GM12878 (cell line): ENCODE measurements around the gene DNAAF2. TPM values are rescaled to one million over a fixed set of nuclear protein-coding genes. Genes with fewer than 3 reads are reported as not detected.

Source experiments
- BRCA1 ChIP-seq: IDR thresholded peaks from 2 replicates; pipeline ENCODE4 v1.6.1; 2011; ENCODE audit warnings: low read depth, low read length, improper control_type of control experiment
- CBX3 ChIP-seq: fragments of 200-600 bp; sonication (generic); IDR thresholded peaks from 2 replicates; pipeline ENCODE4 v1.6.1; 2016; ENCODE audit warnings: low read depth, borderline replicate concordance
- CEBPB ChIP-seq, 2 experiments: fragments of 150-350 bp in 1 of 2; IDR thresholded peaks; 2 replicates each; pipeline ENCODE4 v1.6.1; 2012 to 2014; ENCODE audit warnings: low read depth in 2 of 2, low read length in 2 of 2, borderline replicate concordance in 1 of 2, inconsistent platforms in 1 of 2
- DPF2 ChIP-seq: fragments of 450-650 bp; IDR thresholded peaks from 2 replicates; pipeline ENCODE4 v1.6.1; 2017; ENCODE audit warnings: mild to moderate bottlenecking
- EP300 ChIP-seq, 2 experiments: fragments of 150-350 bp in 1 of 2; IDR thresholded peaks; 2 replicates each; pipeline ENCODE4 v1.6.1; 2011 to 2012; ENCODE audit warnings: low read depth in 2 of 2, low read length in 2 of 2, borderline replicate concordance in 1 of 2, improper control_type of control experiment in 1 of 2, inconsistent platforms in 1 of 2; ENCODE audit not compliant: control insufficient read depth in 1 of 2
- EZH2 ChIP-seq: IDR thresholded peaks from 2 replicates; pipeline ENCODE4 v1.6.1; 2012; ENCODE audit warnings: low read depth, mild to moderate bottlenecking, control low read depth, inconsistent platforms, low read length, borderline replicate concordance; ENCODE audit not compliant: control insufficient read depth
- HDAC2 ChIP-seq: fragments of 200-600 bp; sonication (generic); IDR thresholded peaks from 2 replicates; pipeline ENCODE4 v1.6.1; 2017
- IKZF2 ChIP-seq, 2 experiments: fragments of 450-650 bp; IDR thresholded peaks; 2 replicates each; pipeline ENCODE4 v1.6.1; 2017; ENCODE audit warnings: mild to moderate bottlenecking in 2 of 2, moderate library complexity in 2 of 2
- MXI1 ChIP-seq: fragments of 150-350 bp; IDR thresholded peaks from 2 replicates; pipeline ENCODE4 v1.6.1; 2011; ENCODE audit warnings: low read depth, mild to moderate bottlenecking, inconsistent platforms, low read length, improper control_type of control experiment
- PAX5 ChIP-seq: IDR thresholded peaks from 2 replicates; pipeline ENCODE4 v1.6.1; 2011; ENCODE audit warnings: low read depth, low read length, borderline replicate concordance
- SMAD1 ChIP-seq: fragments of 450-650 bp; IDR thresholded peaks from 2 replicates; pipeline ENCODE4 v1.6.1; 2018; ENCODE audit warnings: mild to moderate bottlenecking, low read depth; ENCODE audit not compliant: partially characterized antibody
- SMAD5 ChIP-seq: IDR thresholded peaks from 2 replicates; pipeline ENCODE4 v1.6.1; 2016; ENCODE audit warnings: antibody characterized with exemption, low read depth
- SMC3 ChIP-seq: IDR thresholded peaks from 2 replicates; pipeline ENCODE4 v1.6.1; 2011; ENCODE audit warnings: low read length, improper control_type of control experiment, borderline replicate concordance
- SRF ChIP-seq, 2 experiments: IDR thresholded peaks; 2 replicates each; pipeline ENCODE4 v1.6.1; 2011; ENCODE audit warnings: low read depth in 2 of 2, low read length in 2 of 2, mild to moderate bottlenecking in 1 of 2, moderate library complexity in 1 of 2
- TBL1XR1 ChIP-seq: IDR thresholded peaks from 2 replicates; pipeline ENCODE4 v1.6.1; 2012; ENCODE audit warnings: low read depth, low read length, improper control_type of control experiment
- YY1 ChIP-seq: IDR thresholded peaks from 2 replicates; pipeline ENCODE4 v1.6.1; 2011; ENCODE audit warnings: low read depth, mild to moderate bottlenecking, low read length
- ZNF217 ChIP-seq: fragments of 450-650 bp; IDR thresholded peaks from 2 replicates; pipeline ENCODE4 v1.6.1; 2017; ENCODE audit warnings: antibody characterized with exemption, mild to moderate bottlenecking
- polyA plus RNA-seq, 11 experiments: library from polyadenylated mRNA; depleted of rRNA in 4 of 11; unstranded in 6 of 11; stranded (reverse) in 5 of 11; fragments of >200 nt; fragmentation: Nextera tagmentation in 4 of 11; fragmentation: Illumina TruSeq in 1 of 11; extraction: Ambion mirVana in 4 of 11; extraction: Trizol in 1 of 11; gene quantifications; 1 replicate in 1 of 11; 2 replicates in 10 of 11; pipeline versions ENCODE4 v1.2.1 to v1.2.3, GENCODE V29; 2011 to 2016; ENCODE audit warnings: inconsistent platforms in 2 of 11, missing spikeins in 2 of 11, low read depth in 1 of 11
- total RNA-seq, 4 experiments: library from RNA; depleted of rRNA in 3 of 4; stranded (reverse); fragments of >200 nt in 3 of 4; fragmentation: Illumina TruSeq in 1 of 4; extraction: Trizol in 1 of 4; gene quantifications; 2 replicates each; pipeline versions ENCODE4 v1.2.1 to v1.2.3, GENCODE V29; 2013 to 2021
- TF ChIP-seq, protein P1 (sequence below): IDR thresholded peaks from 2 replicates; pipeline ENCODE4 v1.6.1; 2012; ENCODE audit warnings: low read depth, low read length, improper control_type of control experiment
- TF ChIP-seq, protein P2 (sequence below), 3 experiments: IDR thresholded peaks in 2 of 3; conservative IDR thresholded peaks in 1 of 3; 2 replicates each; pipeline ENCODE4 v1.5.1; 2011; ENCODE audit warnings: low read depth in 3 of 3, low read length in 3 of 3, mild to moderate bottlenecking in 3 of 3, control low read depth in 2 of 3, moderate library complexity in 2 of 3, inconsistent platforms in 1 of 3, mixed read lengths in 1 of 3; ENCODE audit not compliant: control insufficient read depth in 2 of 3, insufficient read depth in 1 of 3; ENCODE audit errors: extremely low read depth in 1 of 3
- TF ChIP-seq, protein P3 (sequence below): IDR thresholded peaks from 2 replicates; pipeline ENCODE4 v1.6.1; 2012; ENCODE audit warnings: improper control_type of control experiment, low read depth, low read length; ENCODE audit not compliant: insufficient replicate concordance

Gene DNAAF2
- total and polyA plus RNA-seq, 10 of the 15 experiments (the other 5 are each of a cell fraction or from before 2014, with no cell fraction given): 5.7 to 24.7 (median 10.8) TPM

DNA sequence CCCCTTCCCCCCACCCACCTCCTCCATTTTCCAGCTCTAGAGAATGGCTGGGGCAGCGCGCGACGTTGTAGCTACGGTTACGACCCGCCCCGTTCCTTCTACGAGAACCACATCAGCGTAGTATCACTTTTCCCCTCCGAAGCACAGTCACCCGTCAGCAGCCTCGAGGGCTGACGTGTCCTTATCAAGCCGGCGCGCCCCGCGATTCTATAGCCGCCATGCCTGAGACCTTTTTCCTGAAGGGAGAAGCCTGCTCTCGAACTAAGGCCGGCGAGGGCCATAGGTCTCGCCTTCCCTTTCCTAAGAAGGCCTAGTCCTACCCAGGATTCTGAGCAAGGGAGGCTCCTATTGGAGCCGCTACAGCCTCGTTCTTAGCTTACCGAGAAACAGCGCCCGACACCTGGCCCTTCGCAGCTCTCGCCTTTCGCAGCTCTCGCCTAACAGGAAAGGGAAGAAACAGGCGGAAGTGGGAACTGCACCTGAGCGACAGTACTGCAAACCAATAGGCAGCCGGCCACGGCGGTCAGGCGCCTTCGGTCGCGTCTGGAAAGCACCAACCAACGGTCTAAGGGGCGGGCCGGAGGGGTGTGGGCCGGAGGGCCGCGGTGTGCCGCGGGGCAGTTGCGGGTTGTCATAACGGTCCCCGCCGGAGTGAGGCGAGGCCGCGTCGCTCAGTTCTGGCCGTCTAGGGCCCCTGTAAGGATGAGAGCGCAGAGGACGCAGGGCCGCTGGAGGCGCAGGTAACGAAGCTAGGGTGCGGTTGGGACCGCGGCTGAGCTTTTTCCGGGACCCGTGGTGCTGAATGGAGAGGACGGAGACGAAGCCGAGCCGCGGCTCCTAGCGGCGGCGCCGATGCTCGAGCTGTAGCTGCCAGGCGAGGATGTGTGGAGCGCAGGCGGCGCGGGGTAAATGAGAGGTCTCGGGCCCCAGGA is 14.6 kb downstream of the DNAAF2 start, which contains the start of the genes MGAT2 and RPL36AL (continued):
- TF ChIP-seq, protein P1, sequence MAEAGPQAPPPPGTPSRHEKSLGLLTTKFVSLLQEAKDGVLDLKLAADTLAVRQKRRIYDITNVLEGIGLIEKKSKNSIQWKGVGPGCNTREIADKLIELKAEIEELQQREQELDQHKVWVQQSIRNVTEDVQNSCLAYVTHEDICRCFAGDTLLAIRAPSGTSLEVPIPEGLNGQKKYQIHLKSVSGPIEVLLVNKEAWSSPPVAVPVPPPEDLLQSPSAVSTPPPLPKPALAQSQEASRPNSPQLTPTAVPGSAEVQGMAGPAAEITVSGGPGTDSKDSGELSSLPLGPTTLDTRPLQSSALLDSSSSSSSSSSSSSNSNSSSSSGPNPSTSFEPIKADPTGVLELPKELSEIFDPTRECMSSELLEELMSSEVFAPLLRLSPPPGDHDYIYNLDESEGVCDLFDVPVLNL: no peak
- no peak for TF ChIP-seq CEBPB (IDR thresholded peaks at IDR 0.05; ENCODE audit: borderline replicate concordance in 1 of 2, low read depth in 2 of 2, low read length in 2 of 2)
- 0 out of 4 replicates have a peak, but pooled peaks of 1 of the 2 experiments have one; percentile 32 for TF ChIP-seq SRF (IDR thresholded peaks at IDR 0.05; ENCODE audit: low read depth in 2 of 2, low read length in 2 of 2)
- TF ChIP-seq MXI1: peak; percentile 57
- TF ChIP-seq SMAD5: peak; percentile 95
- no peak for TF ChIP-seq SMC3
- peak; percentile 39 to 42; a peak in 2 of 4 replicates for TF ChIP-seq IKZF2 (IDR thresholded peaks at IDR 0.05)
- TF ChIP-seq EZH2: no peak
- TF ChIP-seq EP300 (IDR thresholded peaks at IDR 0.05; ENCODE audit: borderline replicate concordance in 1 of 2, control insufficient read depth in 1 of 2, low read depth in 2 of 2, low read length in 2 of 2): no peak; a peak in 1 of 4 replicates
- 0 out of 2 replicates have a peak, but pooled peaks have one; percentile 10 for TF ChIP-seq TBL1XR1
- peak; percentile 73 for TF ChIP-seq SMAD1
- TF ChIP-seq, protein P2, sequence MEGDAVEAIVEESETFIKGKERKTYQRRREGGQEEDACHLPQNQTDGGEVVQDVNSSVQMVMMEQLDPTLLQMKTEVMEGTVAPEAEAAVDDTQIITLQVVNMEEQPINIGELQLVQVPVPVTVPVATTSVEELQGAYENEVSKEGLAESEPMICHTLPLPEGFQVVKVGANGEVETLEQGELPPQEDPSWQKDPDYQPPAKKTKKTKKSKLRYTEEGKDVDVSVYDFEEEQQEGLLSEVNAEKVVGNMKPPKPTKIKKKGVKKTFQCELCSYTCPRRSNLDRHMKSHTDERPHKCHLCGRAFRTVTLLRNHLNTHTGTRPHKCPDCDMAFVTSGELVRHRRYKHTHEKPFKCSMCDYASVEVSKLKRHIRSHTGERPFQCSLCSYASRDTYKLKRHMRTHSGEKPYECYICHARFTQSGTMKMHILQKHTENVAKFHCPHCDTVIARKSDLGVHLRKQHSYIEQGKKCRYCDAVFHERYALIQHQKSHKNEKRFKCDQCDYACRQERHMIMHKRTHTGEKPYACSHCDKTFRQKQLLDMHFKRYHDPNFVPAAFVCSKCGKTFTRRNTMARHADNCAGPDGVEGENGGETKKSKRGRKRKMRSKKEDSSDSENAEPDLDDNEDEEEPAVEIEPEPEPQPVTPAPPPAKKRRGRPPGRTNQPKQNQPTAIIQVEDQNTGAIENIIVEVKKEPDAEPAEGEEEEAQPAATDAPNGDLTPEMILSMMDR (IDR thresholded peaks at IDR 0.05 in 2 of 3, conservative IDR thresholded peaks at IDR 0.05 in 1 of 3; ENCODE audit: control insufficient read depth in 2 of 3, extremely low read depth in 1 of 3, insufficient read depth in 1 of 3, low read depth in 3 of 3, low read length in 3 of 3): peak; percentile 13 to 45 (median 21); a peak in 3 of 6 replicates
- no peak for TF ChIP-seq CBX3
- no peak for TF ChIP-seq HDAC2
- peak; percentile 7; the same call in 1 of the 2 replicates for TF ChIP-seq PAX5
- TF ChIP-seq BRCA1: no peak
- TF ChIP-seq, protein P3, sequence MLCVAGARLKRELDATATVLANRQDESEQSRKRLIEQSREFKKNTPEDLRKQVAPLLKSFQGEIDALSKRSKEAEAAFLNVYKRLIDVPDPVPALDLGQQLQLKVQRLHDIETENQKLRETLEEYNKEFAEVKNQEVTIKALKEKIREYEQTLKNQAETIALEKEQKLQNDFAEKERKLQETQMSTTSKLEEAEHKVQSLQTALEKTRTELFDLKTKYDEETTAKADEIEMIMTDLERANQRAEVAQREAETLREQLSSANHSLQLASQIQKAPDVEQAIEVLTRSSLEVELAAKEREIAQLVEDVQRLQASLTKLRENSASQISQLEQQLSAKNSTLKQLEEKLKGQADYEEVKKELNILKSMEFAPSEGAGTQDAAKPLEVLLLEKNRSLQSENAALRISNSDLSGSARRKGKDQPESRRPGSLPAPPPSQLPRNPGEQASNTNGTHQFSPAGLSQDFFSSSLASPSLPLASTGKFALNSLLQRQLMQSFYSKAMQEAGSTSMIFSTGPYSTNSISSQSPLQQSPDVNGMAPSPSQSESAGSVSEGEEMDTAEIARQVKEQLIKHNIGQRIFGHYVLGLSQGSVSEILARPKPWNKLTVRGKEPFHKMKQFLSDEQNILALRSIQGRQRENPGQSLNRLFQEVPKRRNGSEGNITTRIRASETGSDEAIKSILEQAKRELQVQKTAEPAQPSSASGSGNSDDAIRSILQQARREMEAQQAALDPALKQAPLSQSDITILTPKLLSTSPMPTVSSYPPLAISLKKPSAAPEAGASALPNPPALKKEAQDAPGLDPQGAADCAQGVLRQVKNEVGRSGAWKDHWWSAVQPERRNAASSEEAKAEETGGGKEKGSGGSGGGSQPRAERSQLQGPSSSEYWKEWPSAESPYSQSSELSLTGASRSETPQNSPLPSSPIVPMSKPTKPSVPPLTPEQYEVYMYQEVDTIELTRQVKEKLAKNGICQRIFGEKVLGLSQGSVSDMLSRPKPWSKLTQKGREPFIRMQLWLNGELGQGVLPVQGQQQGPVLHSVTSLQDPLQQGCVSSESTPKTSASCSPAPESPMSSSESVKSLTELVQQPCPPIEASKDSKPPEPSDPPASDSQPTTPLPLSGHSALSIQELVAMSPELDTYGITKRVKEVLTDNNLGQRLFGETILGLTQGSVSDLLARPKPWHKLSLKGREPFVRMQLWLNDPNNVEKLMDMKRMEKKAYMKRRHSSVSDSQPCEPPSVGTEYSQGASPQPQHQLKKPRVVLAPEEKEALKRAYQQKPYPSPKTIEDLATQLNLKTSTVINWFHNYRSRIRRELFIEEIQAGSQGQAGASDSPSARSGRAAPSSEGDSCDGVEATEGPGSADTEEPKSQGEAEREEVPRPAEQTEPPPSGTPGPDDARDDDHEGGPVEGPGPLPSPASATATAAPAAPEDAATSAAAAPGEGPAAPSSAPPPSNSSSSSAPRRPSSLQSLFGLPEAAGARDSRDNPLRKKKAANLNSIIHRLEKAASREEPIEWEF: no peak
- no peak for TF ChIP-seq ZNF217
- peak; percentile 88 for TF ChIP-seq DPF2
- TF ChIP-seq YY1: peak; percentile 83
